CD8-positive, alpha-beta memory T cell (primary cell): ENCODE data around the gene MARS2. TPM values are rescaled to one million over a fixed set of nuclear protein-coding genes. Genes with fewer than 3 reads are reported as not detected.

Experiments
- CTCF ChIA-PET: fragments of 350-600 bp; sonication (Branson Sonifier 250); formaldehyde crosslinking; loops from one replicate; lab custom pipeline; 2021; ENCODE audit warnings: antibody characterized with exemption; lab: Charles Lee
- POLR2A ChIA-PET: fragments of 350-600 bp; sonication (Branson Sonifier 250); formaldehyde crosslinking; loops from one replicate; lab custom pipeline; 2021; ENCODE audit warnings: antibody characterized with exemption; lab: Charles Lee
- DNase-seq, 5 donors: peaks; one replicate each; pipeline versions ENCODE4 v3.0.0 to v3.0.0-alpha.2; 2020 to 2022; ENCODE audit warnings: mixed read lengths in 1 of 5
- H3K27ac ChIP-seq: one replicate; pipeline ENCODE4 v1.7.0; 2013; ENCODE audit warnings: low read depth, mild to moderate bottlenecking, low read length, moderate library complexity
- H3K27me3 ChIP-seq: 2 replicates; pipeline ENCODE4 v1.7.0; 2013; ENCODE audit warnings: low read length, mild to moderate bottlenecking; ENCODE audit not compliant: insufficient read depth, poor library complexity, severe bottlenecking
- H3K36me3 ChIP-seq: 2 replicates; pipeline ENCODE4 v1.7.0; 2013; ENCODE audit warnings: mild to moderate bottlenecking, low read length, moderate library complexity; ENCODE audit not compliant: insufficient read depth
- H3K4me1 ChIP-seq: 2 replicates; pipeline ENCODE4 v1.7.0; 2013; ENCODE audit warnings: mild to moderate bottlenecking, low read length, moderate library complexity; ENCODE audit not compliant: insufficient read depth
- H3K4me3 ChIP-seq: 2 replicates; pipeline ENCODE4 v1.7.0; 2013; ENCODE audit warnings: mild to moderate bottlenecking, low read length
- H3K9me3 ChIP-seq: 2 replicates; pipeline ENCODE4 v1.7.0; 2013; ENCODE audit warnings: mild to moderate bottlenecking, low read length
- H3K27ac Mint-ChIP-seq, 8 donors: one replicate each; pipeline ENCODE4 v1.8.0; 2020 to 2021; ENCODE audit warnings: mixed read lengths in 8 of 8, mild to moderate bottlenecking in 6 of 8, inconsistent platforms in 3 of 8, moderate library complexity in 3 of 8
- H3K27me3 Mint-ChIP-seq, 2 donors: one replicate each; pipeline ENCODE4 v1.8.0; 2020 to 2021; ENCODE audit warnings: mixed read lengths in 2 of 2, mild to moderate bottlenecking in 1 of 2, moderate library complexity in 1 of 2
- H3K36me3 Mint-ChIP-seq, 3 donors: one replicate each; pipeline ENCODE4 v1.8.0; 2020 to 2021; ENCODE audit warnings: mixed read lengths in 3 of 3, inconsistent platforms in 1 of 3, mild to moderate bottlenecking in 1 of 3
- H3K4me1 Mint-ChIP-seq, 3 donors: one replicate each; pipeline ENCODE4 v1.8.0; 2020 to 2021; ENCODE audit warnings: mixed read lengths in 3 of 3, inconsistent platforms in 1 of 3, mild to moderate bottlenecking in 1 of 3
- H3K4me3 Mint-ChIP-seq, 7 donors: one replicate each; pipeline ENCODE4 v1.8.0; 2020 to 2021; ENCODE audit warnings: mixed read lengths in 7 of 7, mild to moderate bottlenecking in 6 of 7, moderate library complexity in 4 of 7, inconsistent platforms in 2 of 7
- H3K9me3 Mint-ChIP-seq, 5 donors: one replicate each; pipeline ENCODE4 v1.8.0; 2020 to 2022; ENCODE audit warnings: mixed read lengths in 5 of 5, mild to moderate bottlenecking in 3 of 5, moderate library complexity in 2 of 5, inconsistent platforms in 1 of 5
- polyA plus RNA-seq: library from polyadenylated mRNA; unstranded; fragments of 300-500 nt; fragmentation: Illumina TruSeq; gene quantifications from one replicate; pipeline ENCODE4 v1.2.3, GENCODE V29; 2021
- total RNA-seq, 2 experiments: library from RNA; stranded (reverse); gene quantifications; one replicate each; pipeline ENCODE4 v1.2.3, GENCODE V29; 2021

MARS2 gene
- total RNA-seq (10 to 100 TPM; 27.1 to 27.9 TPM), polyA plus RNA-seq (8.5 TPM)

- peak; percentile 90 to 95 (median 91) for DNase-seq
- H3K36me3 Mint-ChIP-seq: peaks cover 4 to 30% (median 14%) of the 10 kb centered on the region in 3 donors
- H3K9me3 Mint-ChIP-seq: peaks cover 0 to 6% (median 0%) of the 10 kb centered on the region in 5 donors
- peaks cover 7% of the 10 kb centered on the region for H3K36me3 ChIP-seq
- H3K4me1 Mint-ChIP-seq: peaks cover 39 to 57% (median 56%) of the 10 kb centered on the region in 3 donors
- H3K27ac Mint-ChIP-seq: peak within 1 kb of the TSS; percentile 86 to 99 (median 94)
- ChIA-PET CTCF (interaction anchor here (1.0 to 2.8 kb wide), 4 partner anchors 74 to 205 kb away, joined by 3 to 10 read pairs (median 6); partner anchors contain the start of genes HSPD1, HSPE1 and MOB4), POLR2A (interaction anchor here (0.5 to 2.8 kb wide), 11 partner anchors 11 to 907 kb away, joined by 3 to 15 read pairs (median 5); partner anchors contain the start of genes COQ10B, HSPD1, HSPE1 and MOB4)
- H3K4me3 Mint-ChIP-seq: peak within 1 kb of the TSS; percentile 86 to 95 (median 92)
- H3K27me3 Mint-ChIP-seq: no peaks in the 10 kb centered on the region
- no peaks in the 10 kb centered on the region for H3K9me3 ChIP-seq
- H3K27ac ChIP-seq: peak within 1 kb of the TSS; percentile 60
- H3K4me1 ChIP-seq: peaks cover 40% of the 10 kb centered on the region
- peak within 1 kb of the TSS; percentile 88 for H3K4me3 ChIP-seq
- H3K27me3 ChIP-seq: no peaks in the 10 kb centered on the region
Measured at GRCh38 chr2:197705121-197705911, at the start of gene MARS2. Gene MARS2, plus strand, starts transcription at chr2:197705369. Its CDS starts 37 bp downstream, at chr2:197705406.

- Mint-ChIP-seq H3K36me3 (no peaks in the 10 kb centered on the region), H3K9me3 (no peaks in the 10 kb centered on the region), H3K27me3 (peaks cover 0 to 3% of the 10 kb centered on the region in 2 donors), H3K4me1 (peaks cover 0 to 5% (median 0%) of the 10 kb centered on the region in 3 donors), H3K27ac (no peak overlapping the region), H3K4me3 (no peak overlapping the region)
- H3K4me1 ChIP-seq: no peaks in the 10 kb centered on the region
- DNase-seq: no peak
- H3K36me3 ChIP-seq: no peaks in the 10 kb centered on the region
- no peak overlapping the region for H3K27ac ChIP-seq
- ChIA-PET POLR2A (no interaction called here), CTCF (no interaction called here)
- H3K27me3 ChIP-seq: no peaks in the 10 kb centered on the region
- no peak overlapping the region for H3K4me3 ChIP-seq
- no peaks in the 10 kb centered on the region for H3K9me3 ChIP-seq
Measured at GRCh38 chr2:197657562-197657961, 47.6 kb upstream of the MARS2 start.

- POLR2A ChIA-PET: no interaction called here
- DNase-seq: no peak
- Mint-ChIP-seq H3K36me3 (peaks cover 0 to 10% (median 3%) of the 10 kb centered on the region in 3 donors), H3K9me3 (peaks cover 11 to 16% (median 15%) of the 10 kb centered on the region in 5 donors), H3K4me3 (no peak overlapping the region), H3K27me3 (no peaks in the 10 kb centered on the region), H3K4me1 (peaks cover 0 to 5% (median 0%) of the 10 kb centered on the region in 3 donors), H3K27ac (no peak overlapping the region)
- no peaks in the 10 kb centered on the region for H3K27me3 ChIP-seq
- no peak overlapping the region for H3K4me3 ChIP-seq
- H3K9me3 ChIP-seq: no peaks in the 10 kb centered on the region
- H3K36me3 ChIP-seq: no peaks in the 10 kb centered on the region
- H3K4me1 ChIP-seq: no peaks in the 10 kb centered on the region
- CTCF ChIA-PET: no interaction called here
- no peak overlapping the region for H3K27ac ChIP-seq
Measured at GRCh38 chr2:197661626-197662025, 43.5 kb upstream of the MARS2 start.

GRCh38 chr2:197666277-197666676, 38.9 kb upstream of the MARS2 start:
- no peak overlapping the region for H3K4me3 Mint-ChIP-seq
- H3K27me3 ChIP-seq: no peaks in the 10 kb centered on the region
- H3K27me3 Mint-ChIP-seq: peaks cover 5 to 16% of the 10 kb centered on the region in 2 donors
- ChIA-PET POLR2A (no interaction called here), CTCF (no interaction called here)
- no peaks in the 10 kb centered on the region for H3K4me1 ChIP-seq
- H3K36me3 Mint-ChIP-seq: peaks cover 0 to 24% (median 6%) of the 10 kb centered on the region in 3 donors
- H3K4me3 ChIP-seq: no peak overlapping the region
- no peak overlapping the region for H3K27ac Mint-ChIP-seq
- H3K27ac ChIP-seq: no peak overlapping the region
- H3K9me3 ChIP-seq: no peaks in the 10 kb centered on the region
- no peak for DNase-seq
- H3K9me3 Mint-ChIP-seq: peaks cover 12 to 28% (median 22%) of the 10 kb centered on the region in 5 donors
- peaks cover 0 to 5% (median 0%) of the 10 kb centered on the region in 3 donors for H3K4me1 Mint-ChIP-seq
- H3K36me3 ChIP-seq: no peaks in the 10 kb centered on the region

DNA sequence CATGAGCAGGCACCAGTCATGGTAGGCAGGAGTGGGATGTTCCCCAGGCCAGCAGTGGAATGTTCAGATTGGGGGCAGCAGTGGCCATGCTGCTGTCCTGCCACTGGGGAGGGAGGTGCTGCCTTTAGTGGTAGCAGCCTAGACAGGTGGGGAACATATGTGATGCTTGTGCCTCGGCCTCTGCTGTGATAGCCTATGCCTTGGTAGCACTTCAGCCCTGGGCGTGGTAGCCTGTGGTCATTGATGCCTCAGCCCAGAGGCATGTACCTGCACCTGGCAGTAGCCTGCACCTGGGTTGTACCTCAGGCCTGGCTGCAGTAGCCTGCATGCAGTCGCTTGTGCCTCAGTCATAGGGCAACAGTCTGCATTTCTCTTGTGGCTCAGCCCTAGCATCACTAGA, 36.9 kb upstream of the MARS2 start:
- H3K4me3 Mint-ChIP-seq: no peak overlapping the region

DNA sequence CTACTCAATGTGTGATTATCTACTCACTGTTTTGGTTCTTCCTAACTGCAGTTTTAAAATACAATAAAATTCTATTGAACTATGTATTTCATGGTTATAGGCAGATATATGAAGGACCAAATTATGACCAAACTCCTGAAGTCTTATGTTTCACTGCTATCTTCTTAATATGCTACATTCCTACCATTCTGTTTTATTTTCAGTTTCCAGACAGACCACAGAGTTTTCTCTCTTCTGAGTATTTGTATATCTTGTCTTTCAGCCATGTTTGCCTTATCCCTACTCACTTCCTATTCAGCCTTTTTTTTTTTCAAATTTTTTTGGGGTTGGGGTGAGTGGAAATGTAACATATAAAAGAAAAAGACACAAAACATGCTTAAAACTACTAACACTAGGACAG, 36.1 kb upstream of the MARS2 start:
- Mint-ChIP-seq H3K27ac (peak overlapping the region in 1 of 8 donors; percentile 15), H3K9me3 (peaks cover 12 to 28% (median 21%) of the 10 kb centered on the region in 5 donors), H3K36me3 (peaks cover 0 to 25% (median 6%) of the 10 kb centered on the region in 3 donors), H3K27me3 (peaks cover 6 to 27% of the 10 kb centered on the region in 2 donors), H3K4me3 (no peak overlapping the region), H3K4me1 (no peaks in the 10 kb centered on the region)
- no peak for DNase-seq
- ChIA-PET CTCF (no interaction called here), POLR2A (no interaction called here)
- Histone ChIP-seq H3K27me3 (no peaks in the 10 kb centered on the region), H3K36me3 (no peaks in the 10 kb centered on the region), H3K9me3 (no peaks in the 10 kb centered on the region), H3K4me3 (no peak overlapping the region), H3K27ac (no peak overlapping the region), H3K4me1 (no peaks in the 10 kb centered on the region)

More for the DNA sequence above, 36.9 kb upstream of the MARS2 start:
- DNase-seq: no peak
- Mint-ChIP-seq H3K27ac (no peak overlapping the region), H3K4me1 (no peaks in the 10 kb centered on the region), H3K9me3 (peaks cover 12 to 28% (median 22%) of the 10 kb centered on the region in 5 donors), H3K27me3 (peaks cover 6 to 27% of the 10 kb centered on the region in 2 donors), H3K36me3 (peaks cover 0 to 25% (median 6%) of the 10 kb centered on the region in 3 donors)
- H3K27me3 ChIP-seq: no peaks in the 10 kb centered on the region
- H3K27ac ChIP-seq: no peak overlapping the region
- no peaks in the 10 kb centered on the region for H3K4me1 ChIP-seq
- no peaks in the 10 kb centered on the region for H3K36me3 ChIP-seq
- ChIA-PET POLR2A (no interaction called here), CTCF (no interaction called here)
- no peak overlapping the region for H3K4me3 ChIP-seq
- H3K9me3 ChIP-seq: no peaks in the 10 kb centered on the region

- no peaks in the 10 kb centered on the region for H3K27me3 ChIP-seq
- H3K9me3 ChIP-seq: no peaks in the 10 kb centered on the region
- H3K27ac ChIP-seq: no peak overlapping the region
- CTCF ChIA-PET: no interaction called here
- no peaks in the 10 kb centered on the region for H3K36me3 ChIP-seq
- Mint-ChIP-seq H3K4me1 (no peaks in the 10 kb centered on the region), H3K9me3 (peaks cover 0 to 6% (median 1%) of the 10 kb centered on the region in 5 donors), H3K36me3 (peaks cover 0 to 11% (median 3%) of the 10 kb centered on the region in 3 donors), H3K27ac (no peak overlapping the region), H3K4me3 (no peak overlapping the region), H3K27me3 (peaks cover 6 to 34% of the 10 kb centered on the region in 2 donors)
- no peaks in the 10 kb centered on the region for H3K4me1 ChIP-seq
- no peak for DNase-seq
- POLR2A ChIA-PET: no interaction called here
- no peak overlapping the region for H3K4me3 ChIP-seq
Measured at GRCh38 chr2:197672371-197672893, 32.7 kb upstream of the MARS2 start.

GRCh38 chr2:197673106-197673505, 32.1 kb upstream of the MARS2 start:
- Mint-ChIP-seq H3K27me3 (peaks cover 6 to 38% of the 10 kb centered on the region in 2 donors), H3K36me3 (peaks cover 0 to 9% (median 3%) of the 10 kb centered on the region in 3 donors), H3K4me3 (no peak overlapping the region), H3K4me1 (no peaks in the 10 kb centered on the region), H3K9me3 (no peaks in the 10 kb centered on the region), H3K27ac (no peak overlapping the region)
- Histone ChIP-seq H3K36me3 (no peaks in the 10 kb centered on the region), H3K27me3 (no peaks in the 10 kb centered on the region), H3K4me1 (no peaks in the 10 kb centered on the region), H3K4me3 (no peak overlapping the region), H3K27ac (no peak overlapping the region), H3K9me3 (no peaks in the 10 kb centered on the region)
- no peak for DNase-seq
- ChIA-PET POLR2A (no interaction called here), CTCF (no interaction called here)
